ENCODE data around the gene MON1B. TPM values are rescaled to one million over a fixed set of nuclear protein-coding genes. Genes with fewer than 3 reads are reported as not detected.

MON1B gene
- total and polyA plus RNA-seq, 9 of the 15 experiments (the other 6 are each of a cell fraction or from before 2014, with no cell fraction given) = 5.0 to 66.0 (median 12.6) TPM

GRCh38 chr16:77190478-77191258, at the start of gene MON1B (continued):
- TF ChIP-seq MLX (CRISPR knock-in tag; conservative IDR thresholded peaks at IDR 0.05) (no peak), L3MBTL2 (IDR thresholded peaks at IDR 0.05) (peak; percentile 60), MXI1 (IDR thresholded peaks at IDR 0.05; ENCODE audit: low read depth, low read length) (0 out of 2 replicates have a peak, but pooled peaks have one; percentile 19), SIX5 (IDR thresholded peaks at IDR 0.05; ENCODE audit: borderline replicate concordance in 1 of 2, insufficient read depth in 1 of 2, low read depth in 1 of 2, low read length in 2 of 2) (0 out of 4 replicates have a peak, but pooled peaks of 1 of the 2 experiments have one; percentile 28), POLR2AphosphoS5 (IDR thresholded peaks at IDR 0.05; ENCODE audit: control insufficient read depth, insufficient read depth, low read depth, low read length) (peak; percentile 79), YY1 (IDR thresholded peaks at IDR 0.05; ENCODE audit: borderline replicate concordance in 1 of 3, control insufficient read depth in 1 of 3, extremely low read depth in 1 of 3, insufficient read depth in 3 of 3, insufficient read length in 1 of 3, insufficient replicate concordance in 2 of 3, low read depth in 1 of 3, low read length in 2 of 3) (peak in 2 of 3 experiments; percentile 53 to 62), ATF1 (CRISPR knock-in tag; IDR thresholded peaks at IDR 0.05) (peak; percentile 48), ATF1 (tag; IDR thresholded peaks at IDR 0.05) (peak; percentile 95), TGIF2 (CRISPR knock-in tag; IDR thresholded peaks at IDR 0.05) (no peak), E2F8 (IDR thresholded peaks at IDR 0.05; ENCODE audit: low read depth, partially characterized antibody) (peak; percentile 97), ZNF175 (CRISPR knock-in tag; IDR thresholded peaks at IDR 0.05; ENCODE audit: low read depth) (no peak), ATF7 (IDR thresholded peaks at IDR 0.05) (peak; percentile 82), GMEB1 (CRISPR knock-in tag; IDR thresholded peaks at IDR 0.05) (peak; percentile 40), ZFX (CRISPR knock-in tag; IDR thresholded peaks at IDR 0.05) (peak; percentile 84), CHD2 (IDR thresholded peaks at IDR 0.05; ENCODE audit: low read depth, low read length) (peak; percentile 67), MEF2D (tag; conservative IDR thresholded peaks at IDR 0.05; ENCODE audit: low read depth) (no peak), DPF2 (IDR thresholded peaks at IDR 0.05) (no peak), ZNF444 (CRISPR knock-in tag; IDR thresholded peaks at IDR 0.05) (no peak), CTBP1 (IDR thresholded peaks at IDR 0.05; ENCODE audit: borderline replicate concordance) (peak; percentile 15; the same call in 1 of the 2 replicates), CEBPG (CRISPR knock-in tag; IDR thresholded peaks at IDR 0.05) (peak; percentile 48), CEBPG (tag; conservative IDR thresholded peaks at IDR 0.05 in 1 of 2, IDR thresholded peaks at IDR 0.05 in 1 of 2) (peak in 1 of 2 experiments; percentile 43; a peak in 1 of 4 replicates)

Measured in K562 (cell line).